SW 1271 (cell line): ENCODE results near the gene SPC24.

Source experiments
- DNase-seq, 2 experiments: peaks; one replicate each; lab custom pipeline; 2025; lab: John Stamatoyannopoulos, UW

SPC24 gene

DNA sequence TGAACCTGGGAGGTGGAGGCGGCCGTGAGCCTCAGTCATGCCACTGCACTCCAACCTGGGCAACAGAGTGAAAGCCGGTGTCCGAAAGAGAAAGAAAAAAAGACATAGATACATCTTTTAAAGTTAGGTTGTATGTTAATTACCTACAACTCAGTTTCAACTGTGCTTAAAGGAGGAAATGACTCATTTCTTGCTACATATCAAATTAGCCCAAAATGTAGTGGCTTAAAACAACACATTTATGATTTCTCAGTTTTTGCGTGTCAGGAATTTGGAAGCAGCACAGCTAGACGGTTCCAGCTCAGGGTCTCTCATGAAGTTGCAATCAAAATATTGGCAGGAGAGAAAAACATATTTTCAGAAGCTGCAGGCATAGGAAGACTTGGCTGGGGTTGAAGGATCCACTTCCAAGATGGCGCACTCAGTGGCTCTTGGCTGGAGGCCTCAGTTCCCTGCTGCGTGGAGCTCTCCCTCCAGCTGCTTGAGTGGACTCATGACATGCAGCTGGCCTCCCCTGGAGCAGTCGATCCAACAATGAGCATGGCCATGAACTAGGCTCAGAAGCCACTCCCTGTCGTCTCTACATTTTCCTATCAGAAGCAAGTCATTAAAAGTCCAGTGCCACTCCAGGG is 59.3 kb downstream of the SPC24 start:
- DNase-seq: peak in 1 of 2 experiments; percentile 60
